H1 (cell line): ENCODE measurements around the gene MYO1G. TPM values are rescaled to one million over a fixed set of nuclear protein-coding genes. Genes with fewer than 3 reads are reported as not detected.

Experiments
- CTCF ChIA-PET: fragments of 300-600 bp; sonication (Branson Sonifier 250); formaldehyde crosslinking; loops from one replicate; lab custom pipeline; 2021; ENCODE audit not compliant: partially characterized antibody; lab: Charles Lee
- POLR2A ChIA-PET: fragments of 300-600 bp; sonication (Branson Sonifier 250); formaldehyde crosslinking; loops from one replicate; lab custom pipeline; 2021; ENCODE audit warnings: inconsistent platforms; ENCODE audit not compliant: partially characterized antibody; lab: Charles Lee
- DNase-seq, 2 experiments: peaks; one replicate each; pipeline versions ENCODE4 v3.0.0 to v3.0.0-alpha.2; 2010 to 2022; ENCODE audit warnings: low spot score in 2 of 2, low read depth in 1 of 2, mixed read lengths in 1 of 2
- FAIRE-seq: peaks from 2 replicates; lab custom pipeline; 2011; peaks lifted over from hg19 to GRCh38; lab: Jason Lieb, UNC
- H2AFZ ChIP-seq: 2 replicates; pipeline ENCODE4 v1.8.1; 2012; ENCODE audit warnings: low read length, inconsistent platforms
- H2AK5ac ChIP-seq: 2 replicates; pipeline ENCODE4 v1.6.1; 2013; ENCODE audit warnings: low read depth, low read length
- H2BK120ac ChIP-seq: replicated peaks from 2 replicates; pipeline ENCODE3; 2013; ENCODE audit warnings: low read depth, low read length, inconsistent platforms
- H2BK12ac ChIP-seq: 2 replicates; pipeline ENCODE4 v1.6.1; 2013; ENCODE audit warnings: low read depth, low read length
- H2BK15ac ChIP-seq: 2 replicates; pipeline ENCODE4 v1.6.1; 2013; ENCODE audit warnings: low read length
- H2BK20ac ChIP-seq: 2 replicates; pipeline ENCODE4 v1.6.1; 2013; ENCODE audit warnings: low read length
- H2BK5ac ChIP-seq: 2 replicates; pipeline ENCODE4 v1.6.1; 2013; ENCODE audit warnings: low read depth, low read length
- H3K14ac ChIP-seq: 2 replicates; pipeline ENCODE4 v1.6.1; 2013; ENCODE audit warnings: inconsistent platforms; ENCODE audit not compliant: insufficient read length
- H3K18ac ChIP-seq: 2 replicates; pipeline ENCODE4 v1.6.1; 2013; ENCODE audit warnings: low read length; ENCODE audit errors: extremely low read depth
- H3K23ac ChIP-seq: 2 replicates; pipeline ENCODE4 v1.6.1; 2013; ENCODE audit warnings: inconsistent platforms; ENCODE audit not compliant: insufficient read length
- H3K23me2 ChIP-seq: 2 replicates; pipeline ENCODE4 v1.6.1; 2013; ENCODE audit warnings: low read depth, low read length
- H3K27ac ChIP-seq: 2 replicates; pipeline ENCODE4 v1.6.1; 2011; ENCODE audit warnings: low read depth, low read length, inconsistent platforms
- H3K27me3 ChIP-seq, 4 experiments: replicated peaks in 1 of 4; 1 replicate in 1 of 4; 2 replicates in 3 of 4; pipeline versions ENCODE4 v1.6.1 to v1.8.1; 2011 to 2013; ENCODE audit warnings: low read length in 3 of 4, mild to moderate bottlenecking in 3 of 4, inconsistent platforms in 2 of 4, mixed read lengths in 2 of 4, moderate library complexity in 1 of 4; ENCODE audit not compliant: control insufficient read depth in 3 of 4, insufficient read depth in 3 of 4; ENCODE audit errors: extremely low read depth in 1 of 4
- H3K36me3 ChIP-seq, 4 experiments: 2 replicates each; pipeline versions ENCODE4 v1.6.1 to v1.8.1; 2011 to 2013; ENCODE audit warnings: mild to moderate bottlenecking in 4 of 4, low read length in 3 of 4, moderate library complexity in 2 of 4, control low read depth in 1 of 4, inconsistent platforms in 1 of 4; ENCODE audit not compliant: insufficient read depth in 4 of 4, control insufficient read depth in 2 of 4
- H3K4ac ChIP-seq: replicated peaks from 2 replicates; pipeline ENCODE3; 2013; ENCODE audit warnings: low read length, low read depth, mixed read lengths, inconsistent platforms; ENCODE audit not compliant: insufficient read length
- H3K4me1 ChIP-seq, 4 experiments: replicated peaks in 1 of 4; 1 replicate in 1 of 4; 2 replicates in 3 of 4; pipeline versions ENCODE4 v1.6.1 to v1.8.1; 2011 to 2013; ENCODE audit warnings: low read length in 3 of 4, inconsistent platforms in 2 of 4, mixed read lengths in 1 of 4; ENCODE audit not compliant: insufficient read depth in 4 of 4, control insufficient read depth in 3 of 4
- H3K4me2 ChIP-seq, 2 experiments: 2 replicates each; pipeline versions ENCODE4 v1.6.1 to v1.8.1; 2011 to 2013; ENCODE audit warnings: low read depth in 2 of 2, low read length in 2 of 2, control low read depth in 1 of 2, inconsistent platforms in 1 of 2, mild to moderate bottlenecking in 1 of 2; ENCODE audit not compliant: insufficient read depth in 1 of 2
- H3K4me3 ChIP-seq, 4 experiments: fragments of 200-600, 300-600 bp in 1 of 4; sonication (generic), shearing (Covaris generic), sonication (Bioruptor Twin) in 1 of 4; 2 replicates each; pipeline versions ENCODE4 v1.5.1 to v1.8.1; 2011 to 2016; ENCODE audit warnings: low read length in 4 of 4, low read depth in 3 of 4, control low read depth in 2 of 4, inconsistent platforms in 2 of 4, mild to moderate bottlenecking in 2 of 4, mixed read lengths in 1 of 4, moderate library complexity in 1 of 4; ENCODE audit not compliant: insufficient read depth in 2 of 4; ENCODE audit errors: extremely low read depth in 1 of 4
- H3K56ac ChIP-seq: replicated peaks from 2 replicates; pipeline ENCODE3; 2013; ENCODE audit warnings: low read depth, mild to moderate bottlenecking, mixed read lengths, low read length, inconsistent platforms; ENCODE audit not compliant: insufficient read length
- H3K79me1 ChIP-seq: 2 replicates; pipeline ENCODE4 v1.6.1; 2013; ENCODE audit warnings: low read depth, low read length, control low read depth
- H3K79me2 ChIP-seq, 2 experiments: 2 replicates each; pipeline versions ENCODE4 v1.6.1 to v1.8.1; 2012 to 2013; ENCODE audit warnings: low read length in 2 of 2, mild to moderate bottlenecking in 2 of 2, inconsistent platforms in 1 of 2; ENCODE audit not compliant: insufficient read depth in 2 of 2, control insufficient read depth in 1 of 2
- H3K9ac ChIP-seq, 4 experiments: replicated peaks in 1 of 4; 1 replicate in 1 of 4; 2 replicates in 3 of 4; pipeline versions ENCODE4 v1.6.1 to v1.8.1; 2011 to 2013; ENCODE audit warnings: low read depth in 3 of 4, low read length in 3 of 4, control low read depth in 2 of 4, mild to moderate bottlenecking in 2 of 4, moderate library complexity in 2 of 4, inconsistent platforms in 1 of 4; ENCODE audit errors: extremely low read depth in 1 of 4
- H3K9me3 ChIP-seq, 2 experiments: 2 replicates each; pipeline versions ENCODE4 v1.6.1 to v1.8.1; 2012 to 2013; ENCODE audit warnings: mild to moderate bottlenecking in 2 of 2, moderate library complexity in 2 of 2, control low read depth in 1 of 2, inconsistent platforms in 1 of 2, low read depth in 1 of 2, low read length in 1 of 2, mixed read lengths in 1 of 2; ENCODE audit not compliant: insufficient read depth in 2 of 2
- H4K20me1 ChIP-seq, 2 experiments: replicated peaks in 1 of 2; 2 replicates each; pipeline versions ENCODE3 to v1.8.1; 2011 to 2013; ENCODE audit warnings: inconsistent platforms in 2 of 2, low read length in 2 of 2, mild to moderate bottlenecking in 1 of 2; ENCODE audit not compliant: insufficient read depth in 2 of 2, control insufficient read depth in 1 of 2
- H4K5ac ChIP-seq: 2 replicates; pipeline ENCODE4 v1.6.1; 2013; ENCODE audit warnings: low read length, low read depth, mixed read lengths, inconsistent platforms; ENCODE audit not compliant: insufficient read length
- H4K8ac ChIP-seq: 2 replicates; pipeline ENCODE4 v1.8.0; 2013; ENCODE audit warnings: mild to moderate bottlenecking, moderate library complexity, low read length, inconsistent platforms; ENCODE audit not compliant: insufficient read depth; ENCODE audit errors: extremely low read depth
- H4K91ac ChIP-seq: replicated peaks from 2 replicates; pipeline ENCODE3; 2013; ENCODE audit warnings: low read length, mixed read lengths, inconsistent platforms; ENCODE audit not compliant: insufficient read length
- ATF3 ChIP-seq: IDR thresholded peaks from 2 replicates; pipeline ENCODE4 v1.6.1; 2011; ENCODE audit warnings: low read depth, mild to moderate bottlenecking, low read length; ENCODE audit not compliant: insufficient read depth
- BACH1 ChIP-seq: IDR thresholded peaks from 2 replicates; pipeline ENCODE4 v1.6.1; 2012; ENCODE audit warnings: low read length, improper control_type of control experiment
- BCL11A ChIP-seq, 2 experiments: IDR thresholded peaks; one replicate each; pipeline ENCODE4 v1.6.1; 2011; ENCODE audit warnings: low read depth in 2 of 2, low read length in 2 of 2, mild to moderate bottlenecking in 2 of 2
- BRCA1 ChIP-seq: IDR thresholded peaks from 2 replicates; pipeline ENCODE4 v1.6.1; 2012; ENCODE audit warnings: low read depth, low read length, improper control_type of control experiment
- CEBPB ChIP-seq: IDR thresholded peaks from 2 replicates; pipeline ENCODE4 v1.6.1; 2012; ENCODE audit warnings: low read depth, low read length
- CREB1 ChIP-seq: IDR thresholded peaks from 2 replicates; pipeline ENCODE4 v1.6.1; 2012; ENCODE audit warnings: inconsistent platforms
- HDAC6 ChIP-seq: IDR thresholded peaks from one replicate; pipeline ENCODE4 v1.7.1; 2012; ENCODE audit warnings: low read depth, mild to moderate bottlenecking, inconsistent platforms, low read length, moderate library complexity
- POLR2A ChIP-seq, 2 experiments: IDR thresholded peaks; 1 replicate in 1 of 2; 2 replicates in 1 of 2; pipeline ENCODE4 v1.6.1; 2011; ENCODE audit warnings: low read depth in 2 of 2, low read length in 2 of 2, mild to moderate bottlenecking in 2 of 2; ENCODE audit errors: control extremely low read depth in 1 of 2
- SIN3A ChIP-seq, 2 experiments: IDR thresholded peaks in 1 of 2; conservative IDR thresholded peaks in 1 of 2; 2 replicates each; pipeline ENCODE4 v1.6.1; 2011 to 2012; ENCODE audit warnings: low read length in 2 of 2, improper control_type of control experiment in 1 of 2, low read depth in 1 of 2, mild to moderate bottlenecking in 1 of 2
- TCF12 ChIP-seq: IDR thresholded peaks from 2 replicates; pipeline ENCODE4 v1.6.1; 2011; ENCODE audit warnings: low read depth, mild to moderate bottlenecking, low read length
- WGBS, 2 experiments: shearing (Covaris generic) in 1 of 2; methylation state at CpG; one replicate each; pipeline versions ENCODE4 v1.1.6 to v1.1.7; 2013 to 2015; ENCODE audit warnings: low lambda C conversion rate in 2 of 2, mixed read lengths in 2 of 2, inconsistent platforms in 1 of 2, low coverage in 1 of 2, missing lambda C conversion rate in 1 of 2; ENCODE audit not compliant: insufficient replicate concordance in 2 of 2, insufficient coverage in 1 of 2, insufficient read length in 1 of 2; ENCODE audit errors: extremely low coverage in 1 of 2, missing lambda C conversion rate in 1 of 2; 5-methylcytosine and 5-hydroxymethylcytosine counted together
- polyA plus RNA-seq, 7 experiments: library from polyadenylated mRNA; depleted of rRNA in 3 of 7; stranded (reverse) in 5 of 7; unstranded in 2 of 7; fragments of >200 nt in 5 of 7; fragments of 200-250 nt in 2 of 7; gene quantifications; 1 replicate in 5 of 7; 2 replicates in 1 of 7; 4 replicates in 1 of 7; pipeline versions ENCODE4 v1.2.1 to v1.2.3, GENCODE V29; 2011 to 2013; ENCODE audit warnings: missing spikeins in 2 of 7, mixed read lengths in 2 of 7
- total RNA-seq: library from RNA; stranded (reverse); fragmentation: NEBNext Ultra II Directional; extraction: Animal tissue kit (Norgen Biotek cat#: 25700); gene quantifications from 2 replicates; pipeline ENCODE4 v1.2.1, GENCODE V29; 2021
- TF ChIP-seq, protein P1 (sequence below), 3 experiments: IDR thresholded peaks; 1 replicate in 2 of 3; 2 replicates in 1 of 3; pipeline versions ENCODE4 v1.5.1 to v1.6.1; 2011; ENCODE audit warnings: low read length in 3 of 3, mild to moderate bottlenecking in 3 of 3, inconsistent platforms in 2 of 3, low read depth in 1 of 3, moderate library complexity in 1 of 3; ENCODE audit not compliant: insufficient read depth in 1 of 3; ENCODE audit errors: control extremely low read depth in 1 of 3

Gene MYO1G
- total and polyA plus RNA-seq, 2 of the 8 experiments (the other 6 are each of a cell fraction or from before 2014, with no cell fraction given): 0.08 to 0.19 TPM

GRCh38 chr7:44971902-44972441 is 6.8 kb downstream of the MYO1G start:
- H3K4me3 ChIP-seq: no peak overlapping the region
- DNase-seq (no peak), FAIRE-seq (no peak)
- H2BK120ac ChIP-seq: no peak overlapping the region
- POLR2A ChIA-PET: interaction anchor here (1.0 to 17.9 kb wide), 7 partner anchors 7 to 132 kb away, joined by 3 to 327 read pairs (median 5); partner anchors contain the start of genes H2AZ2 and MYO1G
- no peak overlapping the region for H3K14ac ChIP-seq
- H2AK5ac ChIP-seq: no peak overlapping the region
- no peaks in the 10 kb centered on the region for H3K27me3 ChIP-seq
- no peak overlapping the region; the same call in 1 of the 2 replicates for H4K8ac ChIP-seq
- H4K20me1 ChIP-seq: peaks cover 0 to 1% of the 10 kb centered on the region in 2 experiments
- no peaks in the 10 kb centered on the region for H3K23me2 ChIP-seq
- H2AFZ ChIP-seq: no peak overlapping the region
- H2BK20ac ChIP-seq: no peak overlapping the region
- H4K91ac ChIP-seq: no peak overlapping the region
- no peaks in the 10 kb centered on the region for H3K36me3 ChIP-seq
- WGBS, 2 experiments: 77% methylated on average over 5 of the region's 5 CpGs; no CpG with 5 or more reads in 1 of the 2 experiments
- H3K4ac ChIP-seq: no peak overlapping the region
- H2BK12ac ChIP-seq: no peak overlapping the region
- no peak overlapping the region for H3K4me2 ChIP-seq
- H3K56ac ChIP-seq: no peak overlapping the region
- no peaks in the 10 kb centered on the region for H3K9me3 ChIP-seq
- no peaks in the 10 kb centered on the region for H3K79me1 ChIP-seq
- H3K4me1 ChIP-seq: no peaks in the 10 kb centered on the region; a peak in 1 of 7 replicates
- H2BK5ac ChIP-seq: no peak overlapping the region
- CTCF ChIA-PET: interaction anchor here (1.0 to 6.2 kb wide), 10 partner anchors 7 to 164 kb away, joined by 3 to 105 read pairs (median 18); no protein-coding TSS in a partner anchor
- no peak overlapping the region for H4K5ac ChIP-seq
- H2BK15ac ChIP-seq: no peak overlapping the region
- H3K79me2 ChIP-seq: no peaks in the 10 kb centered on the region
- H3K9ac ChIP-seq: no peak overlapping the region
- no peak overlapping the region for H3K27ac ChIP-seq
- H3K23ac ChIP-seq: no peak overlapping the region
- no peak overlapping the region for H3K18ac ChIP-seq
- TF ChIP-seq POLR2A (IDR thresholded peaks at IDR 0.05; ENCODE audit: control extremely low read depth in 1 of 2, low read depth in 2 of 2, low read length in 2 of 2) (no peak), SIN3A (conservative IDR thresholded peaks at IDR 0.05 in 1 of 2, IDR thresholded peaks at IDR 0.05 in 1 of 2; ENCODE audit: low read depth in 1 of 2, low read length in 2 of 2) (no peak), HDAC6 (no peak), CEBPB (no peak), BACH1 (no peak), BRCA1 (no peak), BCL11A (IDR thresholded peaks at IDR 0.05; ENCODE audit: low read depth in 2 of 2, low read length in 2 of 2) (no peak), ATF3 (no peak), TCF12 (no peak), CREB1 (no peak)
- TF ChIP-seq, protein P1, sequence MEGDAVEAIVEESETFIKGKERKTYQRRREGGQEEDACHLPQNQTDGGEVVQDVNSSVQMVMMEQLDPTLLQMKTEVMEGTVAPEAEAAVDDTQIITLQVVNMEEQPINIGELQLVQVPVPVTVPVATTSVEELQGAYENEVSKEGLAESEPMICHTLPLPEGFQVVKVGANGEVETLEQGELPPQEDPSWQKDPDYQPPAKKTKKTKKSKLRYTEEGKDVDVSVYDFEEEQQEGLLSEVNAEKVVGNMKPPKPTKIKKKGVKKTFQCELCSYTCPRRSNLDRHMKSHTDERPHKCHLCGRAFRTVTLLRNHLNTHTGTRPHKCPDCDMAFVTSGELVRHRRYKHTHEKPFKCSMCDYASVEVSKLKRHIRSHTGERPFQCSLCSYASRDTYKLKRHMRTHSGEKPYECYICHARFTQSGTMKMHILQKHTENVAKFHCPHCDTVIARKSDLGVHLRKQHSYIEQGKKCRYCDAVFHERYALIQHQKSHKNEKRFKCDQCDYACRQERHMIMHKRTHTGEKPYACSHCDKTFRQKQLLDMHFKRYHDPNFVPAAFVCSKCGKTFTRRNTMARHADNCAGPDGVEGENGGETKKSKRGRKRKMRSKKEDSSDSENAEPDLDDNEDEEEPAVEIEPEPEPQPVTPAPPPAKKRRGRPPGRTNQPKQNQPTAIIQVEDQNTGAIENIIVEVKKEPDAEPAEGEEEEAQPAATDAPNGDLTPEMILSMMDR (IDR thresholded peaks at IDR 0.05; ENCODE audit: control extremely low read depth in 1 of 3, insufficient read depth in 1 of 3, low read depth in 1 of 3, low read length in 3 of 3): no peak
